Transverse colon (tissue), 4 donors: ENCODE measurements around the gene CREB3L4. TPM values are rescaled to one million over a fixed set of nuclear protein-coding genes. Genes with fewer than 3 reads are reported as not detected.

Experiments used
- DNase-seq: peaks from one replicate; pipeline ENCODE4 v3.0.0-alpha.2; 2019
- H3K27ac ChIP-seq, 4 donors: fragments of 200-600 bp; sonication (generic); 2 replicates each; pipeline ENCODE4 v1.5.1; 2016 to 2018; ENCODE audit warnings: inconsistent platforms in 4 of 4
- H3K27me3 ChIP-seq: fragments of 200-600 bp; sonication (generic); 2 replicates; pipeline ENCODE4 v1.5.1; 2017; ENCODE audit warnings: inconsistent platforms
- H3K36me3 ChIP-seq, 4 donors: fragments of 200-600 bp; sonication (generic); 2 replicates each; pipeline ENCODE4 v1.5.1; 2017 to 2019; ENCODE audit warnings: inconsistent platforms in 4 of 4
- H3K4me1 ChIP-seq, 4 donors: fragments of 200-600 bp; sonication (generic); 2 replicates each; pipeline ENCODE4 v1.5.1; 2017 to 2020; ENCODE audit warnings: inconsistent platforms in 4 of 4
- H3K4me3 ChIP-seq, 4 donors: fragments of 200-600 bp; sonication (generic); 1 replicate in 1 of 4; 2 replicates in 3 of 4; pipeline versions ENCODE4 v1.5.1 to v1.6.1; 2017 to 2019; ENCODE audit warnings: inconsistent platforms in 4 of 4
- H3K9me3 ChIP-seq, 2 donors: fragments of 200-600 bp; sonication (generic); 2 replicates each; pipeline ENCODE4 v1.5.1; 2017 to 2019; ENCODE audit warnings: inconsistent platforms in 2 of 2
- CTCF ChIP-seq, 5 experiments: fragments of 200-600 bp in 3 of 5; fragments of 450-650 bp in 2 of 5; sonication (generic) in 3 of 5; IDR thresholded peaks; 1 replicate in 2 of 5; 2 replicates in 3 of 5; pipeline ENCODE4 v1.5.1; 2016 to 2017; ENCODE audit warnings: antibody characterized with exemption in 5 of 5, inconsistent platforms in 3 of 5, mild to moderate bottlenecking in 2 of 5, moderate library complexity in 1 of 5
- EP300 ChIP-seq: sonication (generic); formaldehyde crosslinking; IDR thresholded peaks from one replicate; pipeline ENCODE4 v1.6.1; 2017; ENCODE audit warnings: antibody characterized with exemption, low read depth
- POLR2A ChIP-seq: fragments of 450-650 bp; IDR thresholded peaks from one replicate; pipeline ENCODE4 v1.6.1; 2016; ENCODE audit warnings: antibody characterized with exemption, mild to moderate bottlenecking, moderate library complexity
- POLR2AphosphoS5 ChIP-seq, 3 donors: sonication (generic); formaldehyde crosslinking; IDR thresholded peaks; one replicate each; pipeline ENCODE4 v1.6.1; 2016; ENCODE audit warnings: antibody characterized with exemption in 3 of 3
- WGBS, 2 donors: methylation state at CpG; one replicate each; pipeline ENCODE4 v1.1.5; 2018; ENCODE audit warnings: low coverage in 1 of 2; 5-methylcytosine and 5-hydroxymethylcytosine counted together
- in situ Hi-C, 4 donors: fragments of 200-750 bp; cut with MboI; loops; one replicate each; pipeline versions ENCODE4 v1.15.0 to v1.15.1; 2017; ENCODE audit warnings: low sequenced_read_pairs in 3 of 4, low pct_ligation_motif_present in 1 of 4, low pct_unique_long_range_greater_than_20kb in 1 of 4
- intact Hi-C: fragments of 100-400 bp; cut with DNase I; formaldehyde crosslinking; loops from one replicate; pipeline ENCODE4 v1.15.1; 2023; ENCODE audit warnings: low total_unique reads
- total RNA-seq, 4 donors: library from RNA; depleted of rRNA; stranded (reverse); fragments of >200 nt; gene quantifications; one replicate each; pipeline ENCODE4 v1.1.0, GENCODE V29; 2016

CREB3L4 gene
- total RNA-seq, 4 donors from 2014 or later = 2.2 to 18.7 (median 11.6) TPM

DNA sequence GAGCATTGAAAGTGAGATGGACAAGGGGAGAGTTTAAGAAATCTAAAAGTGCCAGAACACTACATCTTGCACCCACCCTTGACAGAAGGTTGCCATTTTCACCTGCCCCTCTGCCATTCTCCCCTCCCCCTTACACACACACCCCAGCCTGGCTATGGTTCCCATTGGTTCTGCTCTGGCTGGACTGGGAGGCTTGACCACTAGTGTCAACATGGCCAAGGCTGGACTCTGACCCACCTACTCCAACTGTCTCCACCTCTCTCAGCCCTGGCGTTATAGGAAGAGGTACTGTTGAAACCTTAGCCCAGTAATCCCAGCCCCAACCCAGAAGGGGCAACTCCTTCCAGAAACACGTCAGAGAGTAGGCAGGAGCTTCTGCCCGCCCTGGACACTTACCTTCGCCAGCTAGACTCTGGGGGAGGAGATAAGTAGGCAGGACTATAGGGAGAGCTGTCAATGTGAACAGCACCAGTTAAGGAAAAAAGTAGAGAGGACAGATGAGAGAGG, 13.8 kb upstream of the CREB3L4 start:
- Histone ChIP-seq H3K9me3 (no peaks in the 10 kb centered on the region), H3K4me3 (no peak overlapping the region), H3K4me1 (peaks cover 13 to 25% (median 21%) of the 10 kb centered on the region in 4 donors), H3K36me3 (peaks cover 0 to 39% (median 16%) of the 10 kb centered on the region in 4 donors), H3K27ac (no peak overlapping the region), H3K27me3 (no peaks in the 10 kb centered on the region)
- in situ Hi-C loops = loop anchor here in 1 of 4 donors (25.0 kb wide), 1 partner anchor 292 kb away; the partner anchor contains the start of genes ILF2 and SNAPIN
- intact Hi-C loops = no loop called here
- DNase-seq = no peak
- no peak for TF ChIP-seq CTCF (IDR thresholded peaks at IDR 0.05)
- no peak for TF ChIP-seq POLR2AphosphoS5 (IDR thresholded peaks at IDR 0.05)
- TF ChIP-seq EP300 = no peak
- no peak for TF ChIP-seq POLR2A
- WGBS, 2 donors = 86% methylated on average over 4 of the region's 4 CpGs; no CpG with 5 or more reads in 1 of the 2 donors

GRCh38 chr1:153954826-153955225, 12.9 kb upstream of the CREB3L4 start:
- H3K4me3 ChIP-seq = no peak overlapping the region
- 92% methylated on average over 10 of the region's 10 CpGs; no CpG with 5 or more reads in 1 of the 2 donors for WGBS, 2 donors
- no peaks in the 10 kb centered on the region for H3K27me3 ChIP-seq
- TF ChIP-seq CTCF (IDR thresholded peaks at IDR 0.05) = no peak
- peaks cover 18 to 32% (median 25%) of the 10 kb centered on the region in 4 donors for H3K4me1 ChIP-seq
- intact Hi-C loops = no loop called here
- no peak for DNase-seq
- peaks cover 0 to 30% (median 14%) of the 10 kb centered on the region in 4 donors for H3K36me3 ChIP-seq
- H3K9me3 ChIP-seq = no peaks in the 10 kb centered on the region
- in situ Hi-C loops = loop anchor here in 1 of 4 donors (25.0 kb wide), 1 partner anchor 293 kb away; the partner anchor contains the start of genes ILF2 and SNAPIN
- H3K27ac ChIP-seq = no peak overlapping the region

- H3K36me3 ChIP-seq = peaks cover 0 to 9% (median 2%) of the 10 kb centered on the region in 4 donors
- WGBS, 2 donors = 26% methylated on average over 6 of the region's 6 CpGs; no CpG with 5 or more reads in 1 of the 2 donors
- intact Hi-C loops = no loop called here
Observed at GRCh38 chr1:153956997-153957715, 10.5 kb upstream of the CREB3L4 start.

More at GRCh38 chr1:153956997-153957715, 10.5 kb upstream of the CREB3L4 start:
- H3K9me3 ChIP-seq = no peaks in the 10 kb centered on the region
- TF ChIP-seq EP300 (no peak), POLR2AphosphoS5 (IDR thresholded peaks at IDR 0.05) (no peak), CTCF (IDR thresholded peaks at IDR 0.05) (no peak), POLR2A (no peak)
- H3K27ac ChIP-seq = peak overlapping the region; percentile 94 to 98 (median 96)
- in situ Hi-C loops = loop anchor here in 1 of 4 donors (25.0 kb wide), 1 partner anchor 295 kb away; the partner anchor contains the start of genes ILF2 and SNAPIN
- peak overlapping the region; percentile 79 to 98 (median 91) for H3K4me3 ChIP-seq
- peaks cover 22 to 40% (median 31%) of the 10 kb centered on the region in 4 donors for H3K4me1 ChIP-seq
- no peak for DNase-seq
- no peaks in the 10 kb centered on the region for H3K27me3 ChIP-seq
